ENCODE data around the gene MCF2L.

The MCF2L gene

GRCh38 chr13:112965573-112966115 is 3.4 kb upstream of the MCF2L start:
- DNase-seq = no peak

- DNase-seq = no peak
Measured at GRCh38 chr13:112966776-112967175, 2.2 kb upstream of the MCF2L start.

- peak; percentile 42 for DNase-seq
Measured at GRCh38 chr13:112967686-112968379, 1.2 kb upstream of the MCF2L start.

- DNase-seq = no peak
Measured at GRCh38 chr13:112968380-112968909, 569 bp upstream of the MCF2L start.

- no peak for DNase-seq
Measured at GRCh38 chr13:112969692-112970338, 801 bp downstream of the MCF2L start.

- peak; percentile 2 for DNase-seq
Measured at GRCh38 chr13:112970552-112971287, 1.7 kb downstream of the MCF2L start.

GRCh38 chr13:112971288-112971643 is 2.3 kb downstream of the MCF2L start:
- DNase-seq = no peak

GRCh38 chr13:112972258-112972657 is 3.2 kb downstream of the MCF2L start:
- no peak for DNase-seq

- no peak for DNase-seq
Measured at GRCh38 chr13:112972867-112973576, 4.0 kb downstream of the MCF2L start.

GRCh38 chr13:112973577-112973951 is 4.5 kb downstream of the MCF2L start:
- no peak for DNase-seq

GRCh38 chr13:112974125-112974524 is 5.1 kb downstream of the MCF2L start:
- no peak for DNase-seq

GRCh38 chr13:112974671-112975070 is 5.7 kb downstream of the MCF2L start:
- no peak for DNase-seq

GRCh38 chr13:112975401-112975939 is 6.5 kb downstream of the MCF2L start:
- no peak for DNase-seq

GRCh38 chr13:112976526-112976925 is 7.5 kb downstream of the MCF2L start:
- no peak for DNase-seq

GRCh38 chr13:112977091-112977490 is 8.1 kb downstream of the MCF2L start:
- no peak for DNase-seq

GRCh38 chr13:112977525-112977924 is 8.5 kb downstream of the MCF2L start:
- no peak for DNase-seq

- DNase-seq = no peak
Measured at GRCh38 chr13:112978561-112979405, 9.8 kb downstream of the MCF2L start.

- DNase-seq = no peak
Measured at GRCh38 chr13:112979406-112979902, 10.4 kb downstream of the MCF2L start.

- DNase-seq = no peak
Measured at GRCh38 chr13:112980434-112980833, 11.4 kb downstream of the MCF2L start.

GRCh38 chr13:112981451-112981850 is 12.4 kb downstream of the MCF2L start:
- no peak for DNase-seq

Measured in fibroblast of skin of abdomen (primary cell).